Smooth muscle cell of the umbilical artery (primary cell): Measurements from ENCODE around the gene SLC35D2. TPM values are rescaled to one million over a fixed set of nuclear protein-coding genes. Genes with fewer than 3 reads are reported as not detected.

Experiments used
- total RNA-seq: library from RNA; depleted of rRNA; stranded (reverse); fragments of >200 nt; gene quantifications from 2 replicates; pipeline ENCODE4 v1.2.3, GENCODE V29; 2014

SLC35D2 gene
- total RNA-seq: 14.8 and 19.4 TPM in 2 replicates

GRCh38 chr9:96383165-96383942, at the start of gene SLC35D2:
Gene SLC35D2, minus strand, starts transcription at chr9:96383711. Its CDS starts 77 bp downstream, at chr9:96383634.

GRCh38 chr9:96418083-96418919, 34.8 kb upstream of the SLC35D2 start, which contains the start of gene ZNF367:
Gene ZNF367, minus strand, starts transcription at chr9:96418370. Its CDS starts 338 bp downstream, at chr9:96418032.

GRCh38 chr9:96302021-96302420, 81.5 kb downstream of the SLC35D2 start, which contains the start of gene HSD17B3:
Gene HSD17B3, minus strand, starts transcription at chr9:96302176. Its CDS starts 72 bp downstream, at chr9:96302104.

Other genes starting within 250 kb of the SLC35D2 start
- gene HSD17B3, start 81.5 kb downstream of the SLC35D2 start, total RNA-seq: not detected in 2 replicates
- 0.30 and 3.4 TPM in 2 replicates for gene ZNF367, start 34.7 kb upstream of the SLC35D2 start, total RNA-seq
- gene HABP4, start 66.5 kb upstream of the SLC35D2 start, total RNA-seq: 11.3 and 13.7 TPM in 2 replicates
- 15.5 and 18.4 TPM in 2 replicates for gene CDC14B, start 236.1 kb upstream of the SLC35D2 start, total RNA-seq